Bronchial epithelial cell (primary cell): ENCODE measurements around the gene GNG7. TPM values are rescaled to one million over a fixed set of nuclear protein-coding genes. Genes with fewer than 3 reads are reported as not detected.

Experiments used
- DNase-seq: peaks from one replicate; pipeline ENCODE4 v3.0.0-alpha.2; 2010; ENCODE audit warnings: low read depth
- FAIRE-seq: peaks from 2 replicates; lab custom pipeline; 2011; peaks lifted over from hg19 to GRCh38; lab: Jason Lieb, UNC
- H3K27me3 ChIP-seq: 2 replicates; pipeline ENCODE4 v1.5.1; 2011; ENCODE audit warnings: low read length; ENCODE audit not compliant: control insufficient read depth, insufficient read depth
- H3K36me3 ChIP-seq: 2 replicates; pipeline ENCODE4 v1.5.1; 2011; ENCODE audit warnings: low read length; ENCODE audit not compliant: control insufficient read depth, insufficient read depth
- H3K4me3 ChIP-seq: 2 replicates; pipeline ENCODE4 v1.5.1; 2011; ENCODE audit warnings: mild to moderate bottlenecking, low read depth, low read length, control low read depth
- total RNA-seq: library from RNA; depleted of rRNA; stranded (reverse); fragments of >200 nt; gene quantifications from 2 replicates; pipeline ENCODE4 v1.2.1, GENCODE V29; 2014
- TF ChIP-seq, protein P1 (sequence below): IDR thresholded peaks from 2 replicates; pipeline ENCODE4 v1.5.1; 2011; ENCODE audit warnings: mild to moderate bottlenecking, moderate library complexity, low read length, control low read depth, inconsistent platforms; ENCODE audit not compliant: insufficient read depth, severe bottlenecking

GNG7 gene
- total RNA-seq, 1 donor from 2014 or later: under 0.01 TPM

DNA sequence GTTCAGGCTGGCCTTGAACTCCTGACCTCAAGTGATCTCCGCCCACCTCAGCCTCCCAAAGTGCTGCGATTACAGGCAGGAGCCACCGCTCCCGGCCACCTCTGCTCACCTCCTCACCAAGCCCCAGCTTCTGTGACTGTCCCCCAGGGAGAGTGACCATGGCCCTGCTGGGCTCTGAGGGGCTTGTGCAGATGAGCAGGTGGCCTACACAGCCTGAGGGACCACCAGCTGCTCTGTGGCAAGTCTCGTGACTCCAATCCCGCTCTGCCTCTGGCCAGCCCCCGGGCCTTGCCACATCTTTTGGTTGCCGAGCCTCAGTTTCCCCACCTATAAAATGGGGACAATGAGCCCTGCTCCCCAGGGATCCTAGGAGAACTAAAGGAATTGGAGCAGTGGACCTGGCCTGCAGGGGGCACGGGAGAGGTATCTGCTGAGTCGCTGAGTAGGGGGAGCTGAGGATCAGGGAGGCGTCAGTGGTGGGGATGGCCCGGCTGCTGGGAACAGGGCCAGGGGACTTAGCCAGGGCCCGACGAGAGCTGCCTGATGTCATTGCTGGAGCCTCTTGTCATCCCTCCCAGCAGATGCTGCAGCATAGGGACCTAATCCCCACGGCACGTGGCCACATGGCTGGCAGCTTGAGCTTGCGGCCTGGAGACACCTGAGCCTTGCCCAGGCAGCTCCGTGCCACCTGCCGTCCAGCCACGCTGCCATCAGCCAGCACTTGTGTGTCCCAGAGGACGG lies 151.9 kb downstream of the GNG7 start:
- DNase-seq (no peak), FAIRE-seq (no peak)
- H3K36me3 ChIP-seq: no peaks in the 10 kb centered on the region
- H3K27me3 ChIP-seq: no peaks in the 10 kb centered on the region
- H3K4me3 ChIP-seq: no peak overlapping the region
- TF ChIP-seq, protein P1, sequence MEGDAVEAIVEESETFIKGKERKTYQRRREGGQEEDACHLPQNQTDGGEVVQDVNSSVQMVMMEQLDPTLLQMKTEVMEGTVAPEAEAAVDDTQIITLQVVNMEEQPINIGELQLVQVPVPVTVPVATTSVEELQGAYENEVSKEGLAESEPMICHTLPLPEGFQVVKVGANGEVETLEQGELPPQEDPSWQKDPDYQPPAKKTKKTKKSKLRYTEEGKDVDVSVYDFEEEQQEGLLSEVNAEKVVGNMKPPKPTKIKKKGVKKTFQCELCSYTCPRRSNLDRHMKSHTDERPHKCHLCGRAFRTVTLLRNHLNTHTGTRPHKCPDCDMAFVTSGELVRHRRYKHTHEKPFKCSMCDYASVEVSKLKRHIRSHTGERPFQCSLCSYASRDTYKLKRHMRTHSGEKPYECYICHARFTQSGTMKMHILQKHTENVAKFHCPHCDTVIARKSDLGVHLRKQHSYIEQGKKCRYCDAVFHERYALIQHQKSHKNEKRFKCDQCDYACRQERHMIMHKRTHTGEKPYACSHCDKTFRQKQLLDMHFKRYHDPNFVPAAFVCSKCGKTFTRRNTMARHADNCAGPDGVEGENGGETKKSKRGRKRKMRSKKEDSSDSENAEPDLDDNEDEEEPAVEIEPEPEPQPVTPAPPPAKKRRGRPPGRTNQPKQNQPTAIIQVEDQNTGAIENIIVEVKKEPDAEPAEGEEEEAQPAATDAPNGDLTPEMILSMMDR: no peak

DNA sequence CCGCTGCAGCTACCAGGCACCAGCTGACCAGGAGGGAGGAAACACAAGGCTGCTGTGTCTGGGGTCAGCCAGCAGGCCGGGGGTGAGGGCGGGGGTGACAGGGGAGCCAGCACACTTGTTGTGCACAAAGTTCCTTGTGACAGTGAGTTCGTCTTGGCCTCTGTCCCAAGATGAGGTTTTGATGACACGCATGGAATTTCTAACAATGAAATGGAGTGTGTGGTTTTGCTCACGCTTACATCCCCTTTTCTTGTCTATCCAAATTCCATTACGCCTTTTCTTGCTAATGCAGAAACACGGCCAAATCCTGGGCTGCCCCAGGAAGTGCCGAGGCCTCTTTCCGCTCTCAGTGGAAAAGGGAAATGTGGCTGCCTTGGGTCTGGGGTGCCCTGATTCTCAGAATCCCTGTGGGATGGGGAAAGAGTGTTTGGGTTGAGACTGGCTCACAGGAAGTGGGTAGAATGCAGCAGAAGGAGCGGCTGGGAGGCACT lies 152.7 kb downstream of the GNG7 start:
- FAIRE-seq (no peak), DNase-seq (no peak)
- no peak overlapping the region for H3K4me3 ChIP-seq

DNA sequence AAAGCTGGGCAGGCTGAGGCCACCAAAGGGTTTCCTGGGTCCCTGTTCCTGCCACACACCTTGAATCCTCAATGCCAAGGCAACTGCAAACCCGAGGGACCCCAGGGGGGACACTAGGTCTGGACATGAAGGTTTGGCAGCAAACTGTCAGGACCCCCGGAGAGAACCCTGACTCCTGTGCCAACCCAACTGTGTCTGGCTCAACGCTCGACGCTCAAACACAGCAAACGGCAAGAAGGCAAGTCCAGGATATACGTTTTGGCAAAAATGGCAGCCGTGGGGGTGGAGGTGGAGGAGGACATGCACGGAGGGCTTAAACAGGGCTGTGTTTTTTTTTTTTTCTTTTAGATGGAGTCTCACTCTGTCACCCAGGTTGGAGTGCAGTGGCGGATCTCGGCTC lies 153.5 kb downstream of the GNG7 start:
- no peak for DNase-seq

More for the DNA sequence above, 152.7 kb downstream of the GNG7 start:
- H3K27me3 ChIP-seq: no peaks in the 10 kb centered on the region
- TF ChIP-seq, protein P1: no peak
- no peaks in the 10 kb centered on the region for H3K36me3 ChIP-seq

DNA sequence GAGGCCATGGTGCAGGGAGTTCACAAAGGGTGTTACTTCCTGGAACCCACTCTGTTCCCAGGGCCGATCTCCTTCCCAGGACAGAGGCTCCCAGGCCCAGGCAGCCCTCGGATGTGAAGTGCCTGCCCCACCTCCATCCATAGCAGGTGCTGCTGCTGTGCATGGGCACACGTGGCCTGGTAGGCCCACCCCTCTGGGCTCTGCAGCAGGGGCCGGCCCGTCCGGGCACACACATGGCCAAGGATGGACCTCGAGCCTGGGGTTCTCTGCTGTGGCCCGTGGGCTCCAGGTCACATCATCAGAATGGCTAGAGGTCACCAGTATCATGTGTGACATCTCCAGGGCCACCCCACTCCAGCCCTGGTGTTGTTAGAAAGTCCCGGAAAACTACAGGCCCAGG lies 154.8 kb downstream of the GNG7 start:
- DNase-seq: no peak
- Histone ChIP-seq H3K36me3 (no peaks in the 10 kb centered on the region), H3K27me3 (no peaks in the 10 kb centered on the region), H3K4me3 (no peak overlapping the region)
- FAIRE-seq: no peak
- TF ChIP-seq, protein P1: no peak

More for the DNA sequence above, 153.5 kb downstream of the GNG7 start:
- H3K27me3 ChIP-seq: no peaks in the 10 kb centered on the region
- TF ChIP-seq, protein P1: no peak
- no peak for FAIRE-seq
- no peaks in the 10 kb centered on the region for H3K36me3 ChIP-seq
- no peak overlapping the region for H3K4me3 ChIP-seq

DNA sequence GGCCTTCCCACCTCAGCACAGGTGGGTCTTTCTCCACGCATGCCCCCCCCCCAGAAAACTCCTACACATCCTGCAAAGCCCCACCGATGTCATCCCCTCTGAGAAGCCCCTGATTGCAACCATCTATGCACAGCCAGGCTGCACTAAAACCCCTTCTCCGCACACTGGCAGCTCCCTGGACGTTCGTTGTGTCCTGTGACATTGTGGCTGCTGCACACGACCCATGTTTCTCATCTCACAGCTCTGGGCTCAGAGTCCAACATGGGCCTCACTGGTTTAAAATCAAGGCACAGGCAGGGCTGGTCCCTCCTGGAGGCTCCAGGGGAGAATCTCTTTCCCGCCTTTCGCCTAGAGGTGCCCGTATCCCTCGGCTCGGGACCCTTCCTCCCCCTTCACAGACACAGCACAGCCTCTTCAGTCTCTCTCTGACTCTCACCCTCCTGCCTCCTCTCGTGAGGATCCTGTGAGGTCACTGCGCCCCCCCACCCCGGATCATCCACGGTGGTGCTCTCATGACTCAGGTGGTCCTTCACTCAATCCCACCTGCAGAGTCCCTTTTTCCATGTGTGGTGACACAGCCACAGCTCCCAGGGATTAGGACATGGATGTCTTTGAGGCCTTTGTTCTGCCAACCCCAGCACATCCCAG lies 155.3 kb downstream of the GNG7 start:
- FAIRE-seq (no peak), DNase-seq (no peak)
- H3K36me3 ChIP-seq: no peaks in the 10 kb centered on the region
- no peaks in the 10 kb centered on the region for H3K27me3 ChIP-seq
- TF ChIP-seq, protein P1: no peak
- H3K4me3 ChIP-seq: no peak overlapping the region
